ENCODE measurements around the gene ENOSF1.

ENOSF1 gene

DNA sequence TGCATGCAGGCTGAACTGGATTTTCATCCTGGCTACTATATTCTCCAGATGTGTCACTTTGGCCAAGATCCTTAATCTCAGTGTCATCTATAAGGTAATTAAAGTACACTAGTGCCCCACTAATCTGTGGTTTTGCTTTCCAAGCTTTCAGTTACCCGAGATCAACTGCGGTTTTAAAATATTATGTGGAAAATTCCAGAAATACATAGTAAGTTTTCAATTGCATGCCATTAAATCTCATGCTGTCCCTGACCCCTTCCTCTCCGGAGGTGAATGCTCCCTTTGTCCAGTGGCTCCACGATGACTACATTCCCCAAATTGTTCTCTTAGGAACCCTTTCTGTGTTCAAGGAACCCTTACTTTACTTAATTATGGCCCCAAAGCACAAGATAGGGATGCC is 60.3 kb downstream of the ENOSF1 start:
- no peak for TF ChIP-seq EZH2phosphoT487 (IDR thresholded peaks at IDR 0.05; ENCODE audit: borderline replicate concordance)
- TF ChIP-seq, protein P1, sequence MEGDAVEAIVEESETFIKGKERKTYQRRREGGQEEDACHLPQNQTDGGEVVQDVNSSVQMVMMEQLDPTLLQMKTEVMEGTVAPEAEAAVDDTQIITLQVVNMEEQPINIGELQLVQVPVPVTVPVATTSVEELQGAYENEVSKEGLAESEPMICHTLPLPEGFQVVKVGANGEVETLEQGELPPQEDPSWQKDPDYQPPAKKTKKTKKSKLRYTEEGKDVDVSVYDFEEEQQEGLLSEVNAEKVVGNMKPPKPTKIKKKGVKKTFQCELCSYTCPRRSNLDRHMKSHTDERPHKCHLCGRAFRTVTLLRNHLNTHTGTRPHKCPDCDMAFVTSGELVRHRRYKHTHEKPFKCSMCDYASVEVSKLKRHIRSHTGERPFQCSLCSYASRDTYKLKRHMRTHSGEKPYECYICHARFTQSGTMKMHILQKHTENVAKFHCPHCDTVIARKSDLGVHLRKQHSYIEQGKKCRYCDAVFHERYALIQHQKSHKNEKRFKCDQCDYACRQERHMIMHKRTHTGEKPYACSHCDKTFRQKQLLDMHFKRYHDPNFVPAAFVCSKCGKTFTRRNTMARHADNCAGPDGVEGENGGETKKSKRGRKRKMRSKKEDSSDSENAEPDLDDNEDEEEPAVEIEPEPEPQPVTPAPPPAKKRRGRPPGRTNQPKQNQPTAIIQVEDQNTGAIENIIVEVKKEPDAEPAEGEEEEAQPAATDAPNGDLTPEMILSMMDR (conservative IDR thresholded peaks at IDR 0.05; ENCODE audit: low read length) = no peak
- no peaks in the 10 kb centered on the region for H3F3A ChIP-seq (ENCODE audit: low read depth)
- peaks cover 50% of the 10 kb centered on the region for H3K4me1 ChIP-seq (ENCODE audit: insufficient read depth, low read length, poor library complexity, severe bottlenecking)
- H2AFZ ChIP-seq (ENCODE audit: low read length) = no peak overlapping the region
- no peaks in the 10 kb centered on the region for H3K9me2 ChIP-seq (replicated peaks; ENCODE audit: low read depth, low read length)
- H3K4me2 ChIP-seq (ENCODE audit: low read depth, low read length, poor library complexity, severe bottlenecking) = peak overlapping the region; percentile 18
- no peak overlapping the region for H3K4me3 ChIP-seq (ENCODE audit: low read length, poor library complexity, severe bottlenecking)
- no peaks in the 10 kb centered on the region for H3K36me3 ChIP-seq (ENCODE audit: insufficient read depth, low read length)
- peaks cover 27% of the 10 kb centered on the region for H3K79me2 ChIP-seq (ENCODE audit: insufficient read depth, low read length)
- no peak overlapping the region for H3K9ac ChIP-seq (ENCODE audit: low read depth, low read length, poor library complexity, severe bottlenecking)
- no peaks in the 10 kb centered on the region for H4K20me1 ChIP-seq (ENCODE audit: insufficient read depth, low read length, poor library complexity, severe bottlenecking)
- H3K27me3 ChIP-seq (ENCODE audit: insufficient read depth, low read length, poor library complexity, severe bottlenecking) = no peaks in the 10 kb centered on the region
- H3K9me3 ChIP-seq (ENCODE audit: insufficient read depth, low read depth, low read length) = no peaks in the 10 kb centered on the region

DNA sequence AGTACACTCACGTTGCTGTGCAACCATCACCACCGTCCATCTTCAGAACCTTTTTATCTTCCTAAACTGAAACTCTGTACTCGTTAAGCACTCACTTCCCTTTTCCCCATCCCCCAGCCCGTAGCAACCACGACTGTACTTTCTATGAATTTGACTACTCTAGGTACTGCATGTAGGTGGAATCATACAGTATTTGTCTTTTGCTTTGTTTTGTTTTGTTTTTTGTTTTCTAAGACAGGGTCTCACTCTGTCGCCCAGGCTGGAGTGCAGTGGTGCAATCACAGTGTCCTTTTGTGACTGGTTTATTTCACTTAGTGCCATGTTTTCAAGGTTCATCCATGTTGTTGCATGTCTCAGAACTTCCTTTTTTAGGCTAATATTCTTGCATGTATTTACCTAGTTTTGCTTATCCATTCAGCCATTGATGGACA is 62.0 kb downstream of the ENOSF1 start:
- TF ChIP-seq EZH2phosphoT487 (IDR thresholded peaks at IDR 0.05; ENCODE audit: borderline replicate concordance) = no peak
- TF ChIP-seq, protein P1 (conservative IDR thresholded peaks at IDR 0.05; ENCODE audit: low read length) = no peak

DNA sequence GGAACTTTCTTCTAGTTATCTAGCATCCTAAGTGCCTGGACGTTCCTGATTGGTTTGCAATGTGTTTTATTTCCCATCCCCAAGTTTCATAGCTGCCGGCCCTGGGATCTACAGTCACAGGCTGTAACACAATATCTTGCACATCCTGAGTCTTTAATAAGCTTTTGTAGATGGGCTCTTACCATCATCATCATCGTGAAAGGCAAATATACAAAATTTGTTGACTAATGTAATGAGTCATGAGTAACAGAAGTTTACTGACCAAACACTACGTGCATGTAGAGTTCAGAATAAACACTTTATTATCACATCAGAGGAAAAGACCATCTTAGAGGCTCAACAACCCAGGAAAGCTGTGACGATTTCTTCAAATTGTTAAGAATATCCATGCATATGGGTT is 63.1 kb downstream of the ENOSF1 start:
- no peaks in the 10 kb centered on the region for H4K20me1 ChIP-seq (ENCODE audit: insufficient read depth, low read length, poor library complexity, severe bottlenecking)
- H3K4me3 ChIP-seq (ENCODE audit: low read length, poor library complexity, severe bottlenecking) = no peak overlapping the region
- H3K9me3 ChIP-seq (ENCODE audit: insufficient read depth, low read depth, low read length) = no peaks in the 10 kb centered on the region
- H3K9ac ChIP-seq (ENCODE audit: low read depth, low read length, poor library complexity, severe bottlenecking) = no peak overlapping the region
- H3K4me1 ChIP-seq (ENCODE audit: insufficient read depth, low read length, poor library complexity, severe bottlenecking) = peaks cover 46% of the 10 kb centered on the region
- no peak overlapping the region for H2AFZ ChIP-seq (ENCODE audit: low read length)
- no peaks in the 10 kb centered on the region for H3K27me3 ChIP-seq (ENCODE audit: insufficient read depth, low read length, poor library complexity, severe bottlenecking)
- H3K36me3 ChIP-seq (ENCODE audit: insufficient read depth, low read length) = no peaks in the 10 kb centered on the region
- H3F3A ChIP-seq (ENCODE audit: low read depth) = no peaks in the 10 kb centered on the region
- H3K9me2 ChIP-seq (replicated peaks; ENCODE audit: low read depth, low read length) = no peaks in the 10 kb centered on the region
- H3K79me2 ChIP-seq (ENCODE audit: insufficient read depth, low read length) = 0 out of 2 replicates have a peak, but pooled peaks cover 1% of the 10 kb centered on the region
- TF ChIP-seq EZH2phosphoT487 (IDR thresholded peaks at IDR 0.05; ENCODE audit: borderline replicate concordance) = no peak
- TF ChIP-seq, protein P1 (conservative IDR thresholded peaks at IDR 0.05; ENCODE audit: low read length) = no peak
- H3K4me2 ChIP-seq (ENCODE audit: low read depth, low read length, poor library complexity, severe bottlenecking) = peak overlapping the region; percentile 64

More for the DNA sequence above, 62.0 kb downstream of the ENOSF1 start:
- no peaks in the 10 kb centered on the region for H3K9me2 ChIP-seq (replicated peaks; ENCODE audit: low read depth, low read length)
- no peaks in the 10 kb centered on the region for H3K27me3 ChIP-seq (ENCODE audit: insufficient read depth, low read length, poor library complexity, severe bottlenecking)
- H3K36me3 ChIP-seq (ENCODE audit: insufficient read depth, low read length) = no peaks in the 10 kb centered on the region
- H3K79me2 ChIP-seq (ENCODE audit: insufficient read depth, low read length) = peaks cover 10% of the 10 kb centered on the region; the same call in 1 of the 2 replicates
- H4K20me1 ChIP-seq (ENCODE audit: insufficient read depth, low read length, poor library complexity, severe bottlenecking) = no peaks in the 10 kb centered on the region
- H2AFZ ChIP-seq (ENCODE audit: low read length) = peak overlapping the region; percentile 73
- no peaks in the 10 kb centered on the region for H3K9me3 ChIP-seq (ENCODE audit: insufficient read depth, low read depth, low read length)
- H3K4me3 ChIP-seq (ENCODE audit: low read length, poor library complexity, severe bottlenecking) = peak overlapping the region; percentile 62
- peak overlapping the region; percentile 51 for H3K9ac ChIP-seq (ENCODE audit: low read depth, low read length, poor library complexity, severe bottlenecking)
- H3K4me1 ChIP-seq (ENCODE audit: insufficient read depth, low read length, poor library complexity, severe bottlenecking) = peaks cover 40% of the 10 kb centered on the region
- H3K4me2 ChIP-seq (ENCODE audit: low read depth, low read length, poor library complexity, severe bottlenecking) = peak overlapping the region; percentile 64
- H3F3A ChIP-seq (ENCODE audit: low read depth) = no peaks in the 10 kb centered on the region
